Hematopoietic multipotent progenitor cell treated with erythropoietin and hydrocortisone succinate and interleukin-3 and kit ligand, for 8 days (in vitro differentiated cells): ENCODE results near the gene ZBED5.

Experiments used
- DNase-seq: peaks from one replicate; pipeline ENCODE4 v3.0.0-alpha.2; 2015

Gene ZBED5

GRCh38 chr11:10878408-10879214 lies 20.8 kb upstream of the ZBED5 start:
- DNase-seq, result peak; percentile 91

DNA sequence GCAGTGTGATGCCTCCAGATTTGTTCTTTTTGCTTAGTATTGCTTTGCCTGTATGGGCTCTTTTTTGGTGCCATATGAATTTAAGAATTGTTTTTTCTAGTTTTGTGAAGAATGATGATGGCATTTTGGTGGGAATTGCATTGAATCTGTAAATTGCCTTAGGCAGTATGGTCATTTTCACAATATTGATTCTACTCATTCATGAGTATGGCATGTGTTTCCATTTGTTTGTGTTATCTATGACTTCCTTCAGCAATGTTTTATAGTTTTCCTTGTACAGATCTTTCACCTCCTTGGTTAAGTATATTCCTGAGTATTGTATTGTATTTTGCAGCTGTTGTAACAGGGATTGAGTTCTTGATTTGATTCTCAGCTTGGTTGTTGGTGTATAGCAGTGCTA lies 18.3 kb upstream of the ZBED5 start:
- DNase-seq, result no peak

GRCh38 chr11:10875430-10876021 lies 17.7 kb upstream of the ZBED5 start:
- DNase-seq, result no peak

DNA sequence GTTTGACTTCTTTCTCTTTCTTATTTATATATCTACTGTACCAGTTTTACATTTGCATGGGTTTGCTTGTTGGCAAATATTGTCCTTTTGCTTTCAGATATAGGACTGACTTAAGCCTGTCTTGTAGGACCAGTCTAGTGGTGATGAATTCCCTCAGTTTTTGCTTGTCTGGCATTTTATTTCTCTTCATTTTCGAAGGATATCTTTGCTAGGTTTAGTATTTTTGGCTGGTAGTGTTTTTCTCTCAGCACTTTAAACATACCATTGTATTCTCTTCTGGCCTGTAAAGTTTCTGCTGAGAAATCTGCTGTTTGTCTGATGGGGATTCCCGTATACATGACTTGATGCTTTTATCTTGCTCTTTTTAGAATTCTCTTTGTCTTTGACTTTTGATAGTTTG lies 14.2 kb upstream of the ZBED5 start:
- DNase-seq, result no peak

GRCh38 chr11:10868352-10868751 lies 10.5 kb upstream of the ZBED5 start:
- DNase-seq, result no peak

GRCh38 chr11:10866893-10867331 lies 9.1 kb upstream of the ZBED5 start:
- DNase-seq, result no peak

GRCh38 chr11:10865837-10866270 lies 8.0 kb upstream of the ZBED5 start:
- DNase-seq, result no peak

DNA sequence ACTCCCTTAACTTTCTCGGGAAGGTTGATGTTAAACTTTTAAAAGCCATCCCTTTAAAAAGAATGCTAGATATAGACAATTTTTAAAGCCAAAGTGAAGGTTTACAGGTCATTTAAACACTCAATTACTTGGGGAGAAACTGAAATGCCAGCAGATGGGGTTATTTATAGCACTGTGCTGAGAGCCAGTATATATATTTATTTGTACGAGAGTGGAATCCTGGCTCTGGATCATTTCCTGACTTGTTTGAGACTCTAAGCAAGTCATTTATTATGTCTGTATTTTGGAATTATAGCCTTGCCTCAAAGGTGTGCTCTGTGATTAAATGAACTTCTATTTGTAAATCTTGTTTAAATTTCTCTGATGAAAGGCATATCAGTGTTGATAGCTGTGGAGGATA lies 6.8 kb upstream of the ZBED5 start:
- DNase-seq, result no peak

DNA sequence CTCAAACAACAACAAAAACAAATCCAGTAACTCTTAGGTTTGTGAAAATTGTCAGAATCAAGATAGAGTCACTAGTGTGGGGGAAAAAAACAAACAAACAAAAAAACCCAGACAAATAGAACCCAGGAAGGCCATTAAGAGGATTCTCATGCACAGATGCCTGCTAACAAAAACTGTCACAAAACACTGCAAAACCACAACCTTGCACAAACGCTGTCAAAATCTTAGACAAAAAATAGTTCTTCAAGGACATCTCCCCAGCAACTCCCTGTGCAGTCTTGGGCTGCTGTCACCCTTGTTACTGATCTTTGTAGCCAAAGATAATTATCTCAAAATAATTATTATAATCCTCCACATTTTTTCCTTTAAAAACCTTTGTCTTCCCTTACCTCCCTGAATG lies 4.6 kb upstream of the ZBED5 start:
- DNase-seq, result no peak

DNA sequence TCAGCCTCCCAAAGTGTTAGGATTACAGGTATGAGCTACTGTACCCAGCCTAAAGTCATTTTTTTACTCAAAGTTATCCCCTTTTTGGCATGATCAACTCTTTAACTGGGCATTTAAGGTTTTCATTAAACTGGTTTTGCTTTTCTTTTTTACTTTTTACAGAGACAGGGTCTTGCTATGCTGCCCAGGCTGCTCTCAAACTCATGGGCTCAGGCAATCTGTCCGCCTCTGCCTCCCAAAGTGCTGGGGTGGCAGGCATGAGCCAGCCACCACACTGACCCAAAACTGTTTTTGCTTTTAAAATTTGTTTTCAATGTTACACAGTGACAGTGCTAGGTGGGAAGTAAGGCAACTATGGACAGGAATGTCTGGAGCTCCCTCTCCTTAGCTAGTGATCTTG lies 3.9 kb upstream of the ZBED5 start:
- DNase-seq, result no peak

DNA sequence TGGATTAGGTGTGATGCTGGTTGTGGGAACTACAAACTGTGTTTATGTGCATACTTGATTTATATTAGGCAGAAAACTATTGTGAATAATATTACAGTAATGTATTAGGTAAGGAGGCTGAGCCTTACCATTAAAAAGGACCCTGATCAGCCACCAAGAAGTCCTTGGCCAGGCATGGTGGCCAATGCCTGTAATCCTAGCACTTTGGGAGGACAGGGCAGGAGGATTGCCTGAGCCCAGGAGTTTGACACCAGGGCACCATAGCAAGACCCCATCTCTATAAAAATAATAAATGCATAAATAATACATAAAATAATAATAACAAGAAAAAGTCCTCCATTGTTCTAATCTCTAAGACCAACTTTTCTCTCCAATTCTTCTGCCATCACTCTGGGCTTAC lies 3.2 kb upstream of the ZBED5 start:
- DNase-seq, result no peak

- peak; percentile 59 for DNase-seq
Measured at GRCh38 chr11:10858439-10859325, 829 bp upstream of the ZBED5 start.

DNA sequence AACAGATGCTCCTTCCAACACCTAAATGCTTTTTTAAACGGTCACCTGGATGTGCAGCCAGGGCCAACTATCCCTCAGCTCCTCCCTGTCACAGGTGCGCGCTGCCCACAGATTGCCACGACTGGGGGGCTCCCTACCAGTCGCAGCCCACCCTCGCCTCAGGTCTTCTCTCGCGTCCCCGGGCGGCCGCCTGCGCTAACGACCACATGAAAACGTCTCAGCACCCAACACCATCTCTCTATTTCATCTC lies 469 bp downstream of the ZBED5 start:
- no peak for DNase-seq

DNA sequence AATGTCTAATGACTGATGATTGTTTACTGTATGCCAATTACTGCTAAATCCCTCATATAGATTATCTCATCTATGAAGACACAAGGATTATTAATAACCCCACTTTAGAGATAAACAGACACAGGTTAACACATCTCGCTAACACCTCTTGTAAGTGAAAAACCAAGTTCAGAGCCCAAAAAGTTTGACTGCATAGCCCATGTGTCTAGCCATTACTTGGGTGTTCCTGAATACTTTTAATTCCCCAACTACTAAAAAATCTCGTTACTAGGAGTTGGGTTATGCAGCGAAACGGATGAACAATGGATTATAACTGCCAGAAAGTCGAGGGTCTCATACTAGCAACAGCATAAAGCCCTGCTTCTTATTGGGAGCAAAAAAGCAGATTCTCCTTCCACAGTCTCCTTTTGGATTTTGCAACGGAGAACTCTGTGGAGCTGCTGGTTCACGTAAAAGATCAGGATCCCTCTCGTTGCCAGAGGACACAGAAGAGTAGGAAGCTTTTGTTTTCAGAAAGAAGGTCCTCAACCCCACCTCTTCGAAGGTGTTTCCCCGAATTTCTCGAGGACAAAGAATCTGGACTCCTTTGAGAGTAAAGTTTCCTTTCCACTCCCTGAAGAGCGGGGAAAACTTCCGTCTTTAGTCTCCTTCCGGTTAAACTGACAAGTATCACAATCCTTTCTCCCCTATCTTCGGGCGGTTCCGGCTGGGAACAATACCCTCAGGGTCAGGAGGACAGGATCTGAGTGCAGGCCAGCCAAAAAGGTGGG lies 979 bp downstream of the ZBED5 start:
- peak; percentile 66 for DNase-seq

- DNase-seq, result no peak
Measured at GRCh38 chr11:10855295-10855694, 2.6 kb downstream of the ZBED5 start.

DNA sequence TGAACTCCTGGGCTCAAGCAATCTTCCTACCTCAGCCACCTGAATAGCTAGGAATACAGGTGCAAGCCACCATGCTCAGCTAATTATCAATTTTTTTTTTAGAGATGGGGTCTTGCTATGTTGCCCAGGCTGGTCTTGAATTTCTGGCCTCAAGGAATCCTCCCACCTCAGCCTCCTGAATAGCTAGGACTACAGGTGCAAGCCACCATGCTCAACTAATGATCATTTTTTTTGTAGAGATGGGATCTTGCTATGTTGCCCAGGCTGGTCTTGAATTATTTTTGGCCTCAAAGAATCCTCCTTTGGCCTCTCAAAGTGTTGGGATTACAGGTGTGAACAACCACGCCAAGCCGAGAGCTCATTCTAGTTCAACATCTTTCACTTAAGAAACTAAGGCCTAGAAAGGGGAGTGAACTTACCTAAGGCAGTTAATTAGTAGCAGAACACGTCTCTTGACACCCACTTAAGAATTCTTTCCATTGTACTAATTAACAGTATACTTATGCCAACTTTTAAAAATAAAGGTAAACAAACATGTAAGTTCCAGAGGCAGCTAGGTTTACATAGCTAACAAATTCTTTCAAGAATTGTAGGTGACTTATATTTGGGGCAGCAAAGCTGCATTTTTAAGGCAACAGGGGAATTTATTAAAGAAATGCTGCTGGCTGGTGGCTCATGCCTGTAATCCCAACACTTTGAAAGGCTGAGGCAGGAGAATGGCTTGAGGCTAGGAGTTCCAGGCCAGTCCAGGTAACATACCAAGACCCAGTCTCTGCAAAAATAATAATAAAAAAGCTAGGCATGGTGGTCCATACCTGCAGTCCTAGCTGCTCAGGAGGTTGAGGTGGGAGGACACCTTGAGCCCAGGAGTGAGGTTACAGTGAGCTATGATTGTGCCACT lies 9.6 kb downstream of the ZBED5 start:
- DNase-seq, result no peak

DNA sequence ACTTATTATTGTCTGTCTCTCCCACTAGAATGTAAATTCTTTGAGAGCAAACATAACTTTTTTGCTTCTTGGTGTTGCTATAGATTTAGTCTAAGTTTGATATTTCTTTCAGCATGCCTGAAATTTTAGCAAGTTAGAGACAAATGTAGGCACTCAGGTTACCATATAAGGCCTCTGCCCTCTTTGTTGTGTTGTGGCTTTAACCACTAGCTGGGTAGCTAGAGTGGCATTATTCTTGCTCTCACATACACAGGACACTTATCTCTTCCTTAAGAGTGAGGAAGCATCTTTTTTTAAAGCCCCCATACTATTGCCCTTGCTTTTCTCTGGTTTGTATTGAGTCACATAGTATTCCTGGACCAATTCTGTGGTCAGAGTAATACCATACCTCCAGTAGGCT lies 11.2 kb downstream of the ZBED5 start:
- no peak for DNase-seq

DNA sequence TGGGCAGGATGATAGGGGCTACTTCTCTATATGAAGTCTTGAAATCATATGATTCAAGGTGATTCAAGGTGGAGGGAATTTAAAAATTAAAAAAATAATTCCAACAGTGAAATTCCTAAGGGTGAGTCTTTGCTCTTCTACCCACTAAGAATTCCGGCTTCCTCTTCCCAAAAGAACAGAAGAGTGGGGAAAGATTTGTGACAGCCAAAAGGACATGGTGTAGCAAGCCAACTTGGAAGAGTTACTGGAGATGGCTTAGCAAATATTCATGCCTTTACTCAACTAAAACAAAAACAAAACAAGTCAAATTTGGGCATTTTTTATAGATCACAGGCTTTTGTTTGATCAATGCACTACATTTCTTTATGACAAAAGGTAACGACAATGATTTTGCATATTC lies 12.3 kb downstream of the ZBED5 start:
- no peak for DNase-seq

DNA sequence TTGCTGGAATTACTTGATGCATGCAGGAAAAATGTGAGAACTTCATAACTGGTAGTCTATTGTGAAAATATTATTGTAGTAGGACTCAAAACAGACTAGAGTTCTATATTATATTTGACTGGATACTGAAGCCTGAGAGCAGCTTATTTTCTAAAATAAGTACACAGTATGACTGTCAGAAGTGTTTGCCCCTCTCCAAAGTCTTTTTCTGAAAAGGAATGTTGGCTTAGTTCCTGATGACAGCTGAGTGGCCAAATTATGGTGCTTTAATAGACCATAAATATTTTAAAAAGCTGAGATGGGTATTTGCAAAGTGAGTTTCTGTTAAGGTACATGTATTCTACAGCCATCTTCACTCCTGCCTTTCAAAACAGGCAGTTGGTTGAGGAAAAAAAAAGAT lies 13.1 kb downstream of the ZBED5 start:
- no peak for DNase-seq

GRCh38 chr11:10844356-10844755 lies 13.5 kb downstream of the ZBED5 start:
- DNase-seq, result no peak

DNA sequence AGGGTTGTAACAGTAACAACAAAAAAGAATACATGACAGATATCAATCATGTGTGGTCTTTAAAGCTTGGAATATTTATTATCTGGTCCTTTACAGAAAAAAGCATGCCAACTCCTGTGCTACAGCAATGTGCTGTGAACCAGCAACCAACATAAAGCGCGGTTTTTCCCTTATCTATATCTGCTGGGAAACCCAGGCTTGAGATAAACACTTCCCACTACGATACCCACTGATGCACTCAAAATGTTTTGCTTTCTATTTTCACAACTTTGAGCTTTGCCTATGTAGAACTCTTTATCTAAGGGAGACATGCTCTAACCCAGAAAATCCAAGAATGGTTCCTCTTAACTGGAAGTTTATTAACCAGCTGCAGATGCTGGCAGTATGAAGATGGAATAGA lies 19.0 kb downstream of the ZBED5 start:
- peak; percentile 50 for DNase-seq

DNA sequence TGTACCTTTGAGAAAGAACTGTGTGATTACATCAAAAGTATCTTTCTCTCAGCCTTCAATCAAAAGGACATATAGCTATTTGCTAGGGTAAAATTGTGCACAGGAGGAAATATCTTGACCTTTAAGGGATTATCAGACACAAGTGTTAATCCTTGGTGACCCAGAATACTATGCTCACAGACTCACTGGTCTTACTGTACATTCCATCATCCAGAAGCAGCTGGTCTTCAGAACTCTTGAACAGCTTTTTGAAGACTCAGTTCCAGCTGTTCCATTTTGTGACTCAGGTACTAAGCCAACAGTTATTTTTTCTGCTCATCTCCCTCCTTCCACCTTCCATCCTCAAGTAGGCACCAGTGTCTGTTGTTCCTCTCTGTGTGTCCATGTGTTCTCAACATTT lies 19.8 kb downstream of the ZBED5 start:
- no peak for DNase-seq
